HG03103 (cell line): ENCODE data around the gene COX5A.

Source experiments
- ATAC-seq: cut with Tn5 transposase; IDR thresholded peaks from one replicate; pipeline ENCODE4 v1.9.1; 2021; ENCODE audit warnings: low read depth; ENCODE audit not compliant: unreplicated experiment

Gene COX5A

GRCh38 chr15:74937590-74938371 is at the start of gene COX5A:
Gene COX5A (minus strand): TSS chr15:74938073. CDS start chr15:74938014, 59 bp downstream.
- ATAC-seq, result peak; percentile 83

GRCh38 chr15:74983725-74984231 is 45.9 kb upstream of the COX5A start:
- no peak for ATAC-seq

- ATAC-seq, result no peak
Observed at GRCh38 chr15:74982183-74982582, 44.3 kb upstream of the COX5A start.

- no peak for ATAC-seq
Observed at GRCh38 chr15:74978503-74978902, 40.6 kb upstream of the COX5A start.

GRCh38 chr15:74978077-74978476 is 40.2 kb upstream of the COX5A start:
- ATAC-seq, result no peak

- ATAC-seq, result no peak
Observed at GRCh38 chr15:74977599-74977998, 39.7 kb upstream of the COX5A start.

- ATAC-seq, result no peak
Observed at GRCh38 chr15:74976159-74976558, 38.3 kb upstream of the COX5A start.

- ATAC-seq, result no peak
Observed at GRCh38 chr15:74967670-74968069, 29.8 kb upstream of the COX5A start.

GRCh38 chr15:74964794-74965193 is 26.9 kb upstream of the COX5A start:
- no peak for ATAC-seq

- no peak for ATAC-seq
Observed at GRCh38 chr15:74963213-74963612, 25.3 kb upstream of the COX5A start.

GRCh38 chr15:74962671-74963070 is 24.8 kb upstream of the COX5A start:
- no peak for ATAC-seq

GRCh38 chr15:74962219-74962618 is 24.3 kb upstream of the COX5A start:
- no peak for ATAC-seq

- ATAC-seq, result no peak
Observed at GRCh38 chr15:74961616-74962015, 23.7 kb upstream of the COX5A start.

GRCh38 chr15:74960995-74961588 is 23.2 kb upstream of the COX5A start:
- no peak for ATAC-seq

- no peak for ATAC-seq
Observed at GRCh38 chr15:74960286-74960685, 22.4 kb upstream of the COX5A start.

GRCh38 chr15:74959586-74959939 is 21.7 kb upstream of the COX5A start:
- ATAC-seq, result no peak

GRCh38 chr15:74958908-74959585 is 21.2 kb upstream of the COX5A start:
- no peak for ATAC-seq

GRCh38 chr15:74958320-74958907 is 20.5 kb upstream of the COX5A start:
- ATAC-seq, result no peak

GRCh38 chr15:74957476-74958035 is 19.7 kb upstream of the COX5A start:
- ATAC-seq, result no peak

GRCh38 chr15:74956648-74957475 is 19.0 kb upstream of the COX5A start, which contains the start of gene RPP25:
Gene RPP25 (minus strand): TSS chr15:74956772. CDS start chr15:74956583, 189 bp downstream.
- peak; percentile 63 for ATAC-seq
